HG03575 (cell line): Measurements from ENCODE around the gene CACNA2D3.

Source experiments
- ATAC-seq: cut with Tn5 transposase; IDR thresholded peaks from one replicate; pipeline ENCODE4 v1.9.1; 2021; ENCODE audit not compliant: unreplicated experiment, insufficient number of reproducible peaks, low FRiP score; ENCODE audit errors: extremely low read depth

CACNA2D3 gene

GRCh38 chr3:54164192-54164975, 42.0 kb downstream of the CACNA2D3 start:
- no peak for ATAC-seq

GRCh38 chr3:54165865-54166264, 43.5 kb downstream of the CACNA2D3 start:
- ATAC-seq = no peak

GRCh38 chr3:54167999-54168398, 45.6 kb downstream of the CACNA2D3 start:
- ATAC-seq = no peak

DNA sequence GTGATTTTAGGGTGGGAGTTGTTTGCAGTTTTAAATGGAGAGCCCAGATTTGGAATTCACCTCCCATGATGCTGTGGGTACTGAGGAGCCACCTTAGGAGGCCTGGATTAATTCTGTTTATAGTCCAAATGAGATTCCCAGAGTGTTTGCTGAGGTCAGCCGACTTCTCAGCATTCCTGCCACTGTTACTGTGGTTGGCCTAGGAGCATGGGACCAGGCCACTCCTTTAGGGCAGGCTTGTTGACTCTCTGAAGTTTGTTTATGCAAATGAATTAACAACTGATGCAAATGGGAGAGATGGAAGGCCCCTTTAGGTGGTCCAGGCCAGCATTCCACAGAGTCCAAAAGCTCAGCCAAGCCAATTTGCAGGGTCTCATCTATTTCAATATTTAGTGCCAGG, 46.1 kb downstream of the CACNA2D3 start:
- no peak for ATAC-seq

- no peak for ATAC-seq
Measured at GRCh38 chr3:54169524-54169923, 47.2 kb downstream of the CACNA2D3 start.

GRCh38 chr3:54171509-54171908, 49.2 kb downstream of the CACNA2D3 start:
- ATAC-seq = no peak

GRCh38 chr3:54171951-54172350, 49.6 kb downstream of the CACNA2D3 start:
- no peak for ATAC-seq

- ATAC-seq = no peak
Measured at GRCh38 chr3:54173371-54173770, 51.0 kb downstream of the CACNA2D3 start.

DNA sequence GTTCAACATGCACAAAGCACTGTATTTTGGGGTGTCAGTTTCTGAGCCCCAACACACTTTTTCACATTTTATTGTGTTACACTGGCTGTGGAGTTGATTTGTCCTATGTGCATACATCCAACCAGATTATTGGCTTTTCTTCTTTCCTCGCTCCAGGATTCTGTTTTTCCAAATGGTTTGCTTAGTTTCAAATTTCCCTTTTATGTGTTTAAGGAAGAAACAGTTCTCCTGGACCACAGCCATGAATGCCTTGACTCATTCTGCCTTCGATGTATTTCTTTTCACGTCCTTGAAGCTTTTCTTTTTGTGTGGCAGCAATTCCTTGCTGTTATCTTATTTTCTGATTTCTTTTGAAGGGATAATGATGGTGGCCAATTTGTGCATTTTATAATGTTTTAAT, 53.8 kb downstream of the CACNA2D3 start:
- ATAC-seq = no peak

GRCh38 chr3:54177816-54178215, 55.5 kb downstream of the CACNA2D3 start:
- no peak for ATAC-seq

GRCh38 chr3:54178376-54178775, 56.0 kb downstream of the CACNA2D3 start:
- ATAC-seq = no peak

DNA sequence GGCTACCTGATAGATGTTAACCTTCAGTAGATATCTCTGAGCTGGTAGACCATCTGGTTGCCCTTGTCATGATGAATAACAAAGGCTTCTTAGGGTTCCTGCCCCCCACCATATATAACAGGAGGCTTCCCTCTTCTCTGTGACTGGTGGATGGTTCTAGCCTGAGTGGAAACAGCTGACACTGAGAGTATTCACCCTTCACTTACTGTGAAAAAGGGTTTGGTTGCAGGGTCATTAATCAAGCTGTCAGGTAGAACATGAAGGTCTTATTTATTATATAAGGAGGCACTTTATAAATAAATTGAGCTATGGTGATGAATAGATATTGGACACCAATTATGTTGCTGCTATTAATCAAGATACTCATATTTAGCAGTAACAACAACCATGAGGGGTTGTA, 58.6 kb downstream of the CACNA2D3 start:
- ATAC-seq = no peak

GRCh38 chr3:54182242-54182641, 59.9 kb downstream of the CACNA2D3 start:
- no peak for ATAC-seq

- ATAC-seq = no peak
Measured at GRCh38 chr3:54185740-54186139, 63.4 kb downstream of the CACNA2D3 start.

- no peak for ATAC-seq
Measured at GRCh38 chr3:54188176-54188791, 65.9 kb downstream of the CACNA2D3 start.

GRCh38 chr3:54191220-54191619, 68.9 kb downstream of the CACNA2D3 start:
- no peak for ATAC-seq

GRCh38 chr3:54192026-54192425, 69.7 kb downstream of the CACNA2D3 start:
- no peak for ATAC-seq

DNA sequence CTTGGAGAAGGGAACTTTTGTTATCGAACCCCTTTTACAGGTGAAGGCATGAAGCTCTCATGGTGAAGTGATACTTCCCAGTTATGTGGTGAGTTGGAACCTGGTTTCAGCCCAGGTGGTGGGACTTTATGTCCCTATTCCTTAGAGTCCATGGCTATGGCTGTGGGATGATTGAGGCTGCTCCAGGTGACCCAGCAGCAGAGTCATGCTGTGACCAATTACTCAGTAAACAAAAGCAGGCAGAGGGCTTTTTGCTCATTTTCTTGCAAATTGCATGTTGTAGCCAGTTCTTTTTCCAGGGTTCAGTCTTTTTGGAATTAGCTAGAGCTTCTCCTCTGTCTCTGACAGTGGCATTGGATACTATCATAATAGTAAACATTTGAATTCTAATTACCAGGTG, 70.7 kb downstream of the CACNA2D3 start:
- no peak for ATAC-seq

- no peak for ATAC-seq
Measured at GRCh38 chr3:54196360-54196991, 74.1 kb downstream of the CACNA2D3 start.

- ATAC-seq = no peak
Measured at GRCh38 chr3:54197509-54197908, 75.2 kb downstream of the CACNA2D3 start.
